ENCODE measurements around the gene SHE. TPM values are rescaled to one million over a fixed set of nuclear protein-coding genes. Genes with fewer than 3 reads are reported as not detected.

The SHE gene
- polyA plus RNA-seq, 1 donor from 2014 or later: 0.04 TPM

- no peaks in the 10 kb centered on the region for H3K9me3 ChIP-seq (ENCODE audit: low read length)
- H3K79me2 ChIP-seq (replicated peaks; ENCODE audit: insufficient read depth, low read length): no peaks in the 10 kb centered on the region
- no peaks in the 10 kb centered on the region for H3K27me3 ChIP-seq (ENCODE audit: insufficient read depth, low read depth, low read length)
- H3K36me3 ChIP-seq (ENCODE audit: insufficient read depth, low read length): no peaks in the 10 kb centered on the region
- no peaks in the 10 kb centered on the region for H3F3A ChIP-seq (ENCODE audit: insufficient read depth, low read length, poor library complexity, severe bottlenecking)
- no peaks in the 10 kb centered on the region for H3K9me2 ChIP-seq (ENCODE audit: insufficient read depth, low read length)
- no peak overlapping the region for H3K4me2 ChIP-seq (ENCODE audit: low read length)
- no peaks in the 10 kb centered on the region for H4K20me1 ChIP-seq (ENCODE audit: insufficient read depth)
- no peak overlapping the region for H3K4me3 ChIP-seq (ENCODE audit: low read length)
- H2AFZ ChIP-seq (ENCODE audit: low read depth, low read length): no peak overlapping the region
- TF ChIP-seq EP300 (conservative IDR thresholded peaks at IDR 0.05; ENCODE audit: poor library complexity, severe bottlenecking) (no peak), TAF1 (IDR thresholded peaks at IDR 0.05; ENCODE audit: low read depth) (no peak), REST (IDR thresholded peaks at IDR 0.05; ENCODE audit: borderline replicate concordance) (no peak), MXI1 (conservative IDR thresholded peaks at IDR 0.05; ENCODE audit: poor library complexity, severe bottlenecking) (no peak), SMC3 (conservative IDR thresholded peaks at IDR 0.05; ENCODE audit: poor library complexity) (no peak), CTCF (IDR thresholded peaks at IDR 0.05; ENCODE audit: poor library complexity, severe bottlenecking) (no peak), POLR2AphosphoS5 (IDR thresholded peaks at IDR 0.05) (no peak), EZH2 (IDR thresholded peaks at IDR 0.05; ENCODE audit: borderline replicate concordance, insufficient read depth, low read length, poor library complexity, severe bottlenecking) (no peak), RAD21 (conservative IDR thresholded peaks at IDR 0.05) (no peak)
- H3K27ac ChIP-seq (ENCODE audit: low read length): no peak overlapping the region
- no peak overlapping the region for H3K9ac ChIP-seq (ENCODE audit: low read length)
Observed at GRCh38 chr1:154514066-154514553, 11.9 kb upstream of the SHE start.

- Histone ChIP-seq H4K20me1 (ENCODE audit: insufficient read depth) (no peaks in the 10 kb centered on the region), H3K9me2 (ENCODE audit: insufficient read depth, low read length) (no peaks in the 10 kb centered on the region), H3F3A (ENCODE audit: insufficient read depth, low read length, poor library complexity, severe bottlenecking) (no peaks in the 10 kb centered on the region), H3K27me3 (ENCODE audit: insufficient read depth, low read depth, low read length) (no peaks in the 10 kb centered on the region), H3K9me3 (ENCODE audit: low read length) (no peaks in the 10 kb centered on the region), H2AFZ (ENCODE audit: low read depth, low read length) (no peak overlapping the region), H3K9ac (ENCODE audit: low read length) (no peak overlapping the region), H3K79me2 (replicated peaks; ENCODE audit: insufficient read depth, low read length) (no peaks in the 10 kb centered on the region), H3K36me3 (ENCODE audit: insufficient read depth, low read length) (no peaks in the 10 kb centered on the region), H3K4me2 (ENCODE audit: low read length) (no peak overlapping the region), H3K4me3 (ENCODE audit: low read length) (no peak overlapping the region), H3K27ac (ENCODE audit: low read length) (no peak overlapping the region)
- TF ChIP-seq REST (IDR thresholded peaks at IDR 0.05; ENCODE audit: borderline replicate concordance): no peak
- no peak for TF ChIP-seq POLR2AphosphoS5 (IDR thresholded peaks at IDR 0.05)
- no peak for TF ChIP-seq EP300 (conservative IDR thresholded peaks at IDR 0.05; ENCODE audit: poor library complexity, severe bottlenecking)
- TF ChIP-seq CTCF (IDR thresholded peaks at IDR 0.05; ENCODE audit: poor library complexity, severe bottlenecking): no peak
- no peak for TF ChIP-seq RAD21 (conservative IDR thresholded peaks at IDR 0.05)
- TF ChIP-seq MXI1 (conservative IDR thresholded peaks at IDR 0.05; ENCODE audit: poor library complexity, severe bottlenecking): no peak
- TF ChIP-seq EZH2 (IDR thresholded peaks at IDR 0.05; ENCODE audit: borderline replicate concordance, insufficient read depth, low read length, poor library complexity, severe bottlenecking): no peak
- TF ChIP-seq SMC3 (conservative IDR thresholded peaks at IDR 0.05; ENCODE audit: poor library complexity): no peak
- TF ChIP-seq TAF1 (IDR thresholded peaks at IDR 0.05; ENCODE audit: low read depth): no peak
Observed at GRCh38 chr1:154512760-154513159, 10.5 kb upstream of the SHE start.
